Lower leg skin (tissue), 4 donors: ENCODE data around the gene PIWIL4. TPM values are rescaled to one million over a fixed set of nuclear protein-coding genes. Genes with fewer than 3 reads are reported as not detected.

Experiments used
- DNase-seq, 2 donors: peaks; one replicate each; pipeline ENCODE4 v3.0.0-alpha.2; 2019; ENCODE audit warnings: low spot score in 2 of 2
- H3K4me3 ChIP-seq: fragments of 200-600 bp; sonication (generic); 2 replicates; pipeline ENCODE4 v1.5.1; 2017; ENCODE audit warnings: mild to moderate bottlenecking, low read depth; ENCODE audit not compliant: poor library complexity, severe bottlenecking
- POLR2A ChIP-seq, 2 donors: fragments of 450-650 bp; IDR thresholded peaks; one replicate each; pipeline ENCODE4 v1.6.1; 2016 to 2017; ENCODE audit warnings: antibody characterized with exemption in 2 of 2, mild to moderate bottlenecking in 1 of 2, moderate library complexity in 1 of 2
- WGBS, 2 donors: methylation state at CpG; one replicate each; pipeline ENCODE4 v1.1.5; 2018; 5-methylcytosine and 5-hydroxymethylcytosine counted together
- intact Hi-C: fragments of 100-400 bp; cut with DNase I; formaldehyde crosslinking; loops from one replicate; pipeline ENCODE4 v1.15.0; 2023; ENCODE audit warnings: low total_unique reads
- total RNA-seq, 4 donors: library from RNA; depleted of rRNA; stranded (reverse); fragments of >200 nt; gene quantifications; one replicate each; pipeline ENCODE4 v1.1.0, GENCODE V29; 2016
- TF ChIP-seq, protein P1 (sequence below), 3 donors: fragments of 450-650 bp; IDR thresholded peaks; one replicate each; pipeline ENCODE4 v1.5.1; 2016; ENCODE audit warnings: antibody characterized with exemption in 3 of 3, mild to moderate bottlenecking in 3 of 3, moderate library complexity in 2 of 3

The PIWIL4 gene
- total RNA-seq, 4 donors from 2014 or later = 0.67 to 3.3 (median 1.6) TPM

- no peak for TF ChIP-seq POLR2A (IDR thresholded peaks at IDR 0.05)
- TF ChIP-seq, protein P1, sequence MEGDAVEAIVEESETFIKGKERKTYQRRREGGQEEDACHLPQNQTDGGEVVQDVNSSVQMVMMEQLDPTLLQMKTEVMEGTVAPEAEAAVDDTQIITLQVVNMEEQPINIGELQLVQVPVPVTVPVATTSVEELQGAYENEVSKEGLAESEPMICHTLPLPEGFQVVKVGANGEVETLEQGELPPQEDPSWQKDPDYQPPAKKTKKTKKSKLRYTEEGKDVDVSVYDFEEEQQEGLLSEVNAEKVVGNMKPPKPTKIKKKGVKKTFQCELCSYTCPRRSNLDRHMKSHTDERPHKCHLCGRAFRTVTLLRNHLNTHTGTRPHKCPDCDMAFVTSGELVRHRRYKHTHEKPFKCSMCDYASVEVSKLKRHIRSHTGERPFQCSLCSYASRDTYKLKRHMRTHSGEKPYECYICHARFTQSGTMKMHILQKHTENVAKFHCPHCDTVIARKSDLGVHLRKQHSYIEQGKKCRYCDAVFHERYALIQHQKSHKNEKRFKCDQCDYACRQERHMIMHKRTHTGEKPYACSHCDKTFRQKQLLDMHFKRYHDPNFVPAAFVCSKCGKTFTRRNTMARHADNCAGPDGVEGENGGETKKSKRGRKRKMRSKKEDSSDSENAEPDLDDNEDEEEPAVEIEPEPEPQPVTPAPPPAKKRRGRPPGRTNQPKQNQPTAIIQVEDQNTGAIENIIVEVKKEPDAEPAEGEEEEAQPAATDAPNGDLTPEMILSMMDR (IDR thresholded peaks at IDR 0.05) = no peak
- H3K4me3 ChIP-seq = no peak overlapping the region
- 74 to 81% methylated on average over 4 of the region's 4 CpGs for WGBS, 2 donors
- no peak for DNase-seq
- intact Hi-C loops = no loop called here
These were observed 101.9 kb downstream of the PIWIL4 start for GRCh38 chr11:94669023-94669422.

Other genes with a start within 250 kb of the PIWIL4 start
- gene GPR83, start 165.9 kb upstream of the PIWIL4 start, total RNA-seq = under 1 TPM in 1 of 4 donors, not detected in 3; 0.29 TPM
- gene MRE11, start 73.5 kb upstream of the PIWIL4 start, total RNA-seq = 10 to 100 TPM; 11.7 to 25.3 (median 13.4) TPM
- gene ANKRD49, start 73.4 kb upstream of the PIWIL4 start, total RNA-seq = 10 to 100 TPM in 3 of 4 donors, 1 to 10 TPM in 1; 7.1 to 19.6 (median 15.4) TPM
- gene C11orf97, start 54.9 kb upstream of the PIWIL4 start, total RNA-seq = not detected
- gene FUT4, start 23.4 kb upstream of the PIWIL4 start, total RNA-seq = 1 to 10 TPM; 1.2 to 4.5 (median 2.3) TPM
- 10 to 100 TPM; 45.3 to 72.0 (median 64.8) TPM for gene AMOTL1, start 201.0 kb downstream of the PIWIL4 start, total RNA-seq